Measurements from ENCODE around the gene NINL. TPM values are rescaled to one million over a fixed set of nuclear protein-coding genes. Genes with fewer than 3 reads are reported as not detected.

The NINL gene
- total RNA-seq, 6 experiments from 2014 or later = 1.9 to 2.8 (median 2.2) TPM

- TF ChIP-seq CTCF (IDR thresholded peaks at IDR 0.05) = no peak
- no peaks in the 10 kb centered on the region; the same call in 1 of the 2 replicates for H3K27me3 Mint-ChIP-seq (ENCODE audit: insufficient read depth)
- no peak for DNase-seq
- H3K4me1 Mint-ChIP-seq (ENCODE audit: low read depth) = no peaks in the 10 kb centered on the region
- H3K4me3 Mint-ChIP-seq = no peak overlapping the region
- no peak overlapping the region for H3K27ac Mint-ChIP-seq
- H3K9me3 Mint-ChIP-seq = no peaks in the 10 kb centered on the region
- no peaks in the 10 kb centered on the region for H3K36me3 Mint-ChIP-seq (ENCODE audit: low read depth)
These were observed 101.0 kb downstream of the NINL start for GRCh38 chr20:25484224-25484846.

- no peak for TF ChIP-seq CTCF (IDR thresholded peaks at IDR 0.05)
- no peak for DNase-seq
- Mint-ChIP-seq H3K27me3 (ENCODE audit: insufficient read depth) (no peaks in the 10 kb centered on the region; the same call in 1 of the 2 replicates), H3K4me1 (ENCODE audit: low read depth) (no peaks in the 10 kb centered on the region), H3K9me3 (no peaks in the 10 kb centered on the region), H3K4me3 (no peak overlapping the region), H3K27ac (no peak overlapping the region), H3K36me3 (ENCODE audit: low read depth) (no peaks in the 10 kb centered on the region)
These were observed 101.7 kb downstream of the NINL start for GRCh38 chr20:25483431-25484132.

GRCh38 chr20:25481918-25482253 is 103.4 kb downstream of the NINL start:
- H3K9me3 Mint-ChIP-seq = no peaks in the 10 kb centered on the region
- H3K27me3 Mint-ChIP-seq (ENCODE audit: insufficient read depth) = peaks cover 2% of the 10 kb centered on the region; the same call in 1 of the 2 replicates
- H3K27ac Mint-ChIP-seq = no peak overlapping the region
- TF ChIP-seq CTCF (IDR thresholded peaks at IDR 0.05) = no peak
- no peaks in the 10 kb centered on the region for H3K4me1 Mint-ChIP-seq (ENCODE audit: low read depth)
- DNase-seq = no peak
- H3K36me3 Mint-ChIP-seq (ENCODE audit: low read depth) = no peaks in the 10 kb centered on the region
- H3K4me3 Mint-ChIP-seq = no peak overlapping the region

GRCh38 chr20:25481235-25481917 is 104.0 kb downstream of the NINL start:
- Mint-ChIP-seq H3K36me3 (ENCODE audit: low read depth) (no peaks in the 10 kb centered on the region), H3K27ac (no peak overlapping the region), H3K4me1 (ENCODE audit: low read depth) (no peaks in the 10 kb centered on the region), H3K27me3 (ENCODE audit: insufficient read depth) (peaks cover 2% of the 10 kb centered on the region; the same call in 1 of the 2 replicates), H3K4me3 (no peak overlapping the region), H3K9me3 (no peaks in the 10 kb centered on the region)
- peak; percentile 15; the same call in 1 of the 2 replicates for TF ChIP-seq CTCF (IDR thresholded peaks at IDR 0.05)
- no peak for DNase-seq

- Mint-ChIP-seq H3K27ac (no peak overlapping the region), H3K9me3 (no peaks in the 10 kb centered on the region), H3K27me3 (ENCODE audit: insufficient read depth) (peaks cover 2% of the 10 kb centered on the region; the same call in 1 of the 2 replicates), H3K36me3 (ENCODE audit: low read depth) (no peaks in the 10 kb centered on the region), H3K4me1 (ENCODE audit: low read depth) (no peaks in the 10 kb centered on the region), H3K4me3 (no peak overlapping the region)
- no peak for DNase-seq
- no peak for TF ChIP-seq CTCF (IDR thresholded peaks at IDR 0.05)
These were observed 104.5 kb downstream of the NINL start for GRCh38 chr20:25480797-25481196.
